Left lobe of liver (tissue), 2 donors: ENCODE results near the gene EIF4G3. TPM values are rescaled to one million over a fixed set of nuclear protein-coding genes. Genes with fewer than 3 reads are reported as not detected.
"Not testable (repeated sequence)": the region's sequence is repeated elsewhere in the genome, so short reads cannot be mapped to it uniquely, and the experiment has no call there.

ENCODE experiments used
- ATAC-seq: fragments of 200-7000 bp; cut with Tn5 transposase; one replicate; pipeline ENCODE4 v1.9.1; 2020; ENCODE audit warnings: mild to moderate bottlenecking, moderate library complexity
- DNase-seq: peaks from one replicate; pipeline ENCODE4 v3.0.0-alpha.2; 2020; ENCODE audit warnings: low spot score
- total RNA-seq: library from RNA; stranded (reverse); gene quantifications from one replicate; pipeline ENCODE4 v1.2.1, GENCODE V29; 2021
- donor health status: DM: no; HTN: no; CAD: no; lungs with moderate emphysema.
- donor health status: DM: no; HTN: yes; CAD: no.

Gene EIF4G3
- total RNA-seq, 1 donor from 2014 or later = 17.1 TPM

GRCh38 chr1:21042929-21043605, 133.6 kb downstream of the EIF4G3 start:
- no peak for ATAC-seq
- no peak for DNase-seq

GRCh38 chr1:21041541-21041940, 135.2 kb downstream of the EIF4G3 start:
- ATAC-seq = no peak
- DNase-seq = no peak

- DNase-seq (no peak), ATAC-seq (no peak)
Observed at GRCh38 chr1:21037091-21037490, 139.6 kb downstream of the EIF4G3 start.

GRCh38 chr1:21035794-21036193, 140.9 kb downstream of the EIF4G3 start:
- DNase-seq = no peak
- no peak for ATAC-seq

GRCh38 chr1:21034725-21035628, 141.7 kb downstream of the EIF4G3 start:
- ATAC-seq = peak; percentile 65

GRCh38 chr1:21032741-21033140, 144.0 kb downstream of the EIF4G3 start:
- DNase-seq (no peak), ATAC-seq (no peak)

More at GRCh38 chr1:21034725-21035628, 141.7 kb downstream of the EIF4G3 start:
- DNase-seq = no peak

GRCh38 chr1:21030181-21030580, 146.5 kb downstream of the EIF4G3 start:
- DNase-seq (no peak), ATAC-seq (no peak)

GRCh38 chr1:21028520-21029145, 148.1 kb downstream of the EIF4G3 start:
- ATAC-seq (peak; percentile 54), DNase-seq (no peak)

GRCh38 chr1:21027805-21028204, 148.9 kb downstream of the EIF4G3 start:
- DNase-seq (no peak), ATAC-seq (no peak)

- DNase-seq = no peak
- ATAC-seq = no peak
Observed at GRCh38 chr1:21024918-21025317, 151.8 kb downstream of the EIF4G3 start.

- DNase-seq, ATAC-seq: not testable (repeated sequence)
Observed at GRCh38 chr1:21024136-21024896, 152.4 kb downstream of the EIF4G3 start.

GRCh38 chr1:21022279-21023040, 154.2 kb downstream of the EIF4G3 start:
- DNase-seq (no peak), ATAC-seq (peak; percentile 96)

GRCh38 chr1:21021311-21021710, 155.4 kb downstream of the EIF4G3 start:
- ATAC-seq = no peak
- DNase-seq = no peak

- DNase-seq (no peak), ATAC-seq (no peak)
Observed at GRCh38 chr1:21020151-21020550, 156.5 kb downstream of the EIF4G3 start.

- DNase-seq (no peak), ATAC-seq (no peak)
Observed at GRCh38 chr1:21018673-21019072, 158.0 kb downstream of the EIF4G3 start.

GRCh38 chr1:21013510-21013909, 163.2 kb downstream of the EIF4G3 start:
- no peak for DNase-seq

GRCh38 chr1:21012937-21013336, 163.8 kb downstream of the EIF4G3 start:
- DNase-seq (no peak), ATAC-seq (no peak)

More at GRCh38 chr1:21013510-21013909, 163.2 kb downstream of the EIF4G3 start:
- no peak for ATAC-seq

- DNase-seq (no peak), ATAC-seq (no peak)
Observed at GRCh38 chr1:21007876-21008275, 168.8 kb downstream of the EIF4G3 start.

- no peak for DNase-seq
- ATAC-seq = no peak
Observed at GRCh38 chr1:21005466-21006239, 171.0 kb downstream of the EIF4G3 start.
